Measurements from ENCODE around the gene FERMT1.
"Not testable (repeated sequence)": the region's sequence is repeated elsewhere in the genome, so short reads cannot be mapped to it uniquely, and the experiment has no call there.

Gene FERMT1

DNA sequence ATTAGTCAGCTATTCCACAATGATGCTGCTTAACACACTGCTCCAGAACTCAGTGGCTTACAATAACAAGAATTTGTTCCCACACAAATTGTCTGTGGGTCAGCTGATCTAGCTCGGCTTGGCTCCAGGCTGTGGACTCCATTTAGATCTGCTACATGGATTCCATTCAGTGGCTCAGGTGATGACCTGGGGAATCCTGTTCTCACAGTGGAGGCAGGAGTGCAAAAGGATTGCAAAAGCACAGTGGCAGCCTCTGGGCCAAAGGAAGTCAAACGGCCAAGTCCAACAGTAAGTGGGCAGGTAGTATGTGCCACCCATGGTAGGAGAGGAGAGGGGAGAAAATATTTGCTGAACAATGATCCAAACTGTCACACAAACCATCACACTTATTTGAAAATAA is 53.2 kb downstream of the FERMT1 start:
- DNase-seq (ENCODE audit: low spot score), result no peak

DNA sequence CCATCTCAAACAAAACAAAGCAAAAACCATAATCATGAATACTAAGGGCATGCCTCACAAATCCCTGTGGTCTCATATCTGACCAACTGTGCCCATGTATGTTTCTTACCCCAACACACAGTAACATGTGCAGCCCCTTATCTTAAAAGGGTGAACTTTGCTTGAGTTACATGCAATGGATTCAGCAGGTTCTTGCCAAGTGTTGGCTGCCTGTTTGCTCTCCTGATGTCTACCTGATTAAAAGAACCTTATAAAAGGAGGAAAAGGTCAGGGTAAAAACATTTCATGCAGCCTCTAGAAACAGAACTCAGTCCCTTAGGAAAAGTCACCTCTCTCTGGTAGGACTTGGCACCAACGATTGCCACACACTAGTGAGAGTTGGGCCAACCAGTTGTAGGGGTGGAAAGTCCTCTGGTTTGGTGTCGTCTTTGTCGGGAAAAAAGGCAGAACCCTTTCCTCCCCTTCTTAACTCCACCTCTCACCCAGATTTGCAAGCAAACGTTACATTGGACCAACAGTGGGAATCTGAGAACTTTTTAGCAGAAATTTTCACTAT is 55.0 kb downstream of the FERMT1 start:
- no peak for DNase-seq (ENCODE audit: low spot score)

DNA sequence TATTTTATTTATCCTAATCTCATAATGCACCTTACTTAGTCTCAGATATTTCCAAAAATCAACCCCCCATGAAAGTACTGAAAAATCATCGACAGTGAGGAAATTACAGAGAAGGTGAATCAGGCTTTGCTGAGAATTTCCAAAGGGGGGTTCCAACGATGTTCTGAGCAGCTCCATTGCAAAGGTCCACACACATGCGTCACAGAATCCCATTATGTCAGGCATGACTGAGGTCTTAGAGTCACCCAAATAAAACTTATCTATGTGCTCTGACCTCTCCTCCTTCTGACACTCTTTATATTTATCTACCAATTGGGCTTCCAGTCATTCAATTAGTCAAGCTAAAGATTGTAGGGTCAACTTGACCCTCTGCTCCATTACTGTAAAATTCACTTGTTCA is 56.2 kb downstream of the FERMT1 start:
- DNase-seq (ENCODE audit: low spot score), result no peak

DNA sequence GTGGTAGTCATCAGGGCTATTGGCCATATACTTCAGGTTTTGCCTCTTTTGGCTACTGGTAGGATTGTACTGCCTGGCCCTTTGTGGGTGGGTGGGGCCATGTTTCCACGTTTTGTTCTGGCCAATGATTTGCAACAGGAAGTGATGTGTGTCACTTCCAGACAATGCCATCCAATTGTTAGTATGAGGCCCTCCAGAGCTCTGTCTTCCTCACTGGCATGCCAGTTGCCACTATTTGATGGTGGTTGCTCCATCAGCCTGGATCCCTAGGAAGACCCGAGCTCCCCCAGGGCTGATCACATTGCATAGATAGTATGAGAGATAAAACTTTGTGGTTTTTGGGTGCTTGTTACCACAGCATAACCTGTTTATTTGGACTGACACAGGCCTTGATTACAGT is 61.3 kb downstream of the FERMT1 start:
- no peak for DNase-seq (ENCODE audit: low spot score)

DNA sequence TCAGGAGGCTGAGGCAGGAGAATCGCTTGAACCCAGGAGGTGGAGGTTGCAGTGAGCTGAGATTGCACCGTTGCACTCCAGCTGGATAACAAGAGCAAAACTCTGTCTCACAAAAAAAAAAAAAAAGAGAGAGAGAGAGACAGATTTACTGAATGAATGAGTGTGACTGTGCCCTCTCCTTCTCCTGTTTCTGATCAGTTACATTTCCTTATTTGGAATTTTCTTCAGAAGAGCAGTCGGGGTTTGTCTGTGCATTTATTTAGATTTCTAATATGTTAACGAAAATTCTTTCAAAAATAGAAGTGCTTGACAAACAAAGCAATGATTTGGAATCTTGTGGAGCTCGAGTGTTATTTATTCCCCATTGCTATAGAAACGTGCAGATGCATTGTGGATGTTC is 62.6 kb downstream of the FERMT1 start:
- DNase-seq (ENCODE audit: low spot score), result no peak

DNA sequence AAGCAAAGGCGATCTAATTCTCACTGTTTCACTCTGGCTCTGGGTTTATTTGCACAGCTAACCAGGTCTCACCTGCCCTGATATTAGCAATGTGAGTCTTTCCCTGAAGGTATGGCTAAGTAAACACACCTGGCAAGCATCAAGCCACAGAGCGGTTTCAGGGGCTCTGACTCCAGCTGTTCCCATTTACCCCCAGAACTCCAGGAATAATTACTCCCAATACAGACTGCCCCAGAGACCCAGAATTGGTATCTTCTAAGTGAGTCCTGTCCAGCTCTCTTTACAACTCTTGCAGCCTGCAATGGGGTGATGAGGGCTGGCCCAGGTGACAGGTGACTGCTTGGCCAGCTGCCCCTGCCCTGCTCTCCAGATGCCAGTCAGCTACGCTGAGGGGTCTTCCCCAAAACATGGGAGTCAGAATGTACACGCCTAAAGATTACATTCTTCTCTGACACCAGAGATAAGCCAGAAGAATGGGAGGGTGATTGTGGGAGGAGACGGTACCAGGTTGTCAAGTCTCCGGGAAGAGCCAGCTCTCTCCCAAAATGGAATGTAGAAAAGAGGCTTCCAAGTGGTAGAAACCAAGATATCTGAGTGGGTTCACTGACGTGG is 64.0 kb downstream of the FERMT1 start:
- no peak for DNase-seq (ENCODE audit: low spot score)

GRCh38 chr20:6057691-6058090 is 65.1 kb downstream of the FERMT1 start:
- no peak for DNase-seq (ENCODE audit: low spot score)

- DNase-seq (ENCODE audit: low spot score), result no peak
These were observed 65.7 kb downstream of the FERMT1 start for GRCh38 chr20:6057139-6057538.

GRCh38 chr20:6055981-6056569 is 66.8 kb downstream of the FERMT1 start:
- no peak for DNase-seq (ENCODE audit: low spot score)

DNA sequence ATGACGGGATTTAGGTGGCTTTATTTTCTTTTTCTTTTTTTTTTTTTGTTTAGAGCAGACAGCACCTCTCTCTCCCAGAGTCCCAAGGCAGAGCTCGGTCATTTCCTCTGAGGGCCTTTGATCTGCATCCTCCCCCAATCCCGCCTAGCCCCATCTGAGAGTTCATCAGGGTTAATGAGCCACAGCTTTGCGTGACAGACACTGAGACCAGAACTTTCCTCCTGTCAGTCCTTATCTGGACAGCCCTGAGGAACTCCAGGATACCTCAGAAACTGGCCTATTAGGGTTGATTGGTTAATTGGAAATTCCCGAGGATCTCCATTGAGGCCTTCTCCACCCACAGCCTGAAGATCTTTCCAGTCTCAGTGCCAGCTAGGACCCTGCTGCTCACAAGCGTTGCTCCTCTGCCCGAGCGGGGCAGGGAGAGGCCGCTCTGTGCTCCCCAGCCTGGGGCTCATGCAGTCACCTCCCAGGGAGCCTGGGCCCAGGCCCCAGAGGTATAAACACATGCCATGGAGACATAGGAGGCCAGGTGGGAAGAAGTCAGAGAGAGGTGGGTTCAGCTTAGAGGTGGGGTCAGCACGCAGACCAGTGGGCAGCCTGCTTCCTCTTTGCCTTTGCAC is 67.6 kb downstream of the FERMT1 start:
- DNase-seq (ENCODE audit: low spot score), result no peak

DNA sequence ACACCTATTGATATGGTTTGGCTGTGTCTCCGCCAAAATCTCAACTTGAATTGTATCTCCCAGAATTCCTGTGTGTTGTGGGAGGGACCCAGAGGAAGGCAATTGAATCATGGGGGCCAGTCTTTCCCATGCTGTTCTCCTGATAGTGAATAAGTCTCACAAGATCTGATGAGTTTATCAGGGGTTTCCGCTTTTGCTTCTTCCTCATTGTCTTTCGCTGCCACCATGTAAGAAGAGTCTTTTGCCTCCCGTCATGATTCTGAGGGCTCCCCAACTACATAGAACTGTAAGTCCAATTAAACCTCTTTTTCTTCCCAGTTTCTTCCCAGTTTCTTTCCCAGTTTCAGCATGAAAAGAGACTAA is 68.2 kb downstream of the FERMT1 start:
- not testable (repeated sequence) for DNase-seq (ENCODE audit: low spot score)

DNA sequence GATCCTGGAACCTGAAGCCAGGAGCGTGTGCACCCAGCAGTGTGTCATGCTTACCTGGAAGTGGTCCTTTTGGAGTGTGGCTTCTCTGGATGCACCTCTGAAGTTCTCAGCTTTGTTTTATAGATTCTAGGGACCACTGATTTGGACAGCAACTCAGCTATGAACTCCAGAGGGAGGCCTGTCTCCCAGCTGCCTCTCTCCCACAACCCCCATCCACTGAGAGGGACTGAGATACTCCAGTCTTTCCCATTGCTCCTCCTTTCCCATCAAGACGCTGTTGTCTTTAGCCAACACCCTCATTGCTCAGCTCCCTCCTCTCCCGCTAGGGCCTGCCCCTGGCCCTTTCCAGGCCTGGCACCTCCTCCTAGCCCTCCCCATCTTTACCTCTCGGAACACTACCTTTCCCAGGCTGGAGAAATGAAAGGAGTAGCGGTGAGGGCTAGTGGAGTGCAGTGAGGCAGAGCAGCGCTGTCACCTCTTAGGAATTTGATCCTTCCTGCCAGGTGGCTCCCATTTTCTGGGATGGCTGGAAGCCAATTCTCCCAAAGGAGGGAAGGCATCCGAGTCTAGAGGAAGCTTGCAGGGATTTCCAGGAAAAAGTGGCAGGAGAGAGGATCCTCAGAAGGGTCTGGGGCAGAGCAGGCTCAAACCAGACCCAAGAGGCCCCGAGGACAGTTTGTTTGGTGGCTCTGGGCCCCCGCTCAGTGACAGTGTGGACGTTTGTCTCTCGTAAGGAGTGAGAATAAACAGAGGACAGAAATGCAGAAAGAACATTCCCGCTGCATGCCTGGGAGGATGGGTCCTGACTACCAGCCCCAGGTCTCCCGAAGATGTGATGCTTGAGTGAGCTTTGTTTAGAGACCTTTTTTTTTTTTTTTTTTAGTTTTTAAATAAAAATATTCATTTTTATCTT is 68.8 kb downstream of the FERMT1 start, which contains the start of gene LRRN4:
LRRN4 (minus strand) TSS at position 285 of the 913 bp plus-strand sequence. CDS start 1,261 bp downstream, outside the sequence.
- DNase-seq (ENCODE audit: low spot score), result peak; percentile 27

DNA sequence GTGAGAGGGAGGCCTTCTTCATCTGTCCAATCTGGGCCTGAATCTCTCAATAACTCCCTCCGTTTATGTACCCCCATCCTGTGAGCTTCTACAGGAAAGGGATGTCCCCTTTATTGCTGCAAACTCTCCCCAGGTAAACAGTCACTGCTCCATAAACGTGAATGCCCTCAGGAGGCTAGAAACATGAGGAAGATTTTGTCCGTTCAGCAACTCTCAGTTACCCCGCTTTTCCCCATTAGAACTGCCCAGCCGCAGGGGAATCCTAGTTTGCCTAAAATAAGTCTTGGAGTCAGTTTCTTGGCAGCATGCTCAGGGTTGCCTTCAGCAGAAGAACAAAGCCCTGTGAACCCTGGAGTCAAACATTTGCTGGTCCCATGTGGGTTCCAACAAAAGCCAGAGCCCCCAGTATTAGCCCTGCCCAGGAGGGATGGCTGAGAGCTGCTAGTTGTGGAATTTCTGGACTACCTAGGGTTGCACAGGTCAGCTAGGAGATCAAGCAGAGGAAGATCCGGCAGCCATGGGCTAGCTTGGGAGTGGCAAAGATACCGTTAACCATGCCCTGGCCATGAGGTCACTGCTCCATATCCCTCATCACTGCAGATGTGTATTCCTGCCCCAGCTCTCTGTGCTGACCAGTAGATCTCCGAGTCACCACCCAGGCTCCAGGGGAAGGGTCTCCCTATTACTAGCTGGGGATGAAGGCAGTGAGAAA is 69.6 kb downstream of the FERMT1 start:
- DNase-seq (ENCODE audit: low spot score), result no peak

DNA sequence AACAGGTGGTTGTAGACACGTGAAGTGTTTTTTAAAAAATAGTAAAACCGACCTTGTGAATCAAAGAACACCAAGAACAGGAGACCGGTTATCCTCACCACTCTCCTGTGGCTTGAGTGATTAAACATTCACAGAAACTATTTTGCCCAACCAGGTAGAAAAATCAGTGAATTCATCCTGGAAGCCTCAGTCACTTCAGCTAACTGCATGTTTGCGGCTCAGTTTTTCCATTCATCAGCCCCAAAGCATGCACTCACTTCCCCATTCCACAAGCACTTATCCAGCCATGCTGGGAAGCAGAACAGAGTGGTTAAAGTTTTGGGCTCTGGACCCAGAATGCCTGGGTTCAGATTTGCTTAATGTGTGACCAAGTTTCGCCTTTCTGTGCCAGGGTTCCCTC is 71.3 kb downstream of the FERMT1 start:
- DNase-seq (ENCODE audit: low spot score), result no peak

GRCh38 chr20:6048391-6048790 is 74.4 kb downstream of the FERMT1 start:
- no peak for DNase-seq (ENCODE audit: low spot score)

- DNase-seq (ENCODE audit: low spot score), result no peak
These were observed 76.4 kb downstream of the FERMT1 start for GRCh38 chr20:6046432-6046831.

DNA sequence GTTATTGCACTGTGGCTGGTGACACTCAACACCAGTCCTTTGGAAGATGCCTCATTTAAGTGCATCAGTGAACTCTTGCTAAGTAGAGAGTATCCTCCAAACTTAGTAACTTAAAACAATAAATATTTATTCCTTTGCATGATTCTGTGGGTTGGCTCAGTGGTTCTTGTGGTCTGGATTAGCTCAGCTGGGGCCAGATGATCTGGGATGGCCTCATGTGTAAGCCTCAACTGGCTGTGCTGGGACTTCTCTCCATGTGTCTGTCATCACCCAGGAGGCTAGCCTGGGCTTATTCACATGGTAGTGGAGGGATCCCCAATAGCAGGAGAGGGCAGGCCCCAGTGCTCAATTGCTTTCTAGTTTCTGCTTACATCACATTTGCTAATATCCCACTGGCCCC is 77.3 kb downstream of the FERMT1 start:
- no peak for DNase-seq (ENCODE audit: low spot score)

DNA sequence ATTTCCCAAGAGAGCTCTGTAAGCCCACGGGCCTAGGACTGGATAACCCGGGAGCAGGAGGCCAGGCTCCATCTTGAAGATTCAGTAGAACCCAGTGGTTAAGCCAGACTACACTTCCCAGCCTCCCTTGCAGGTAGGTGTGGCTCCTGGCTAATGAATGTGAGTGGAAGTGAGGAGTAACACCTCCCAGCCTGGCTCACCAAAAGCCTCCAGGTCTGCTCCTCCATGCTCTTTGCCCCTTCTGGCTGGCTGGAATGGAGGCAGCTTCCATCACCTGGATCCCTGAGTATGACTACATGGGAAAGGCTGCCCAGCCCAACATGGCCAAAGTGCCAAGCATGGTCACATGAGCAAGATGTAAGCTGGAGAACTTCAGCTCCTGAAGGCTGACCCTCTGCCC is 78.7 kb downstream of the FERMT1 start:
- no peak for DNase-seq (ENCODE audit: low spot score)

DNA sequence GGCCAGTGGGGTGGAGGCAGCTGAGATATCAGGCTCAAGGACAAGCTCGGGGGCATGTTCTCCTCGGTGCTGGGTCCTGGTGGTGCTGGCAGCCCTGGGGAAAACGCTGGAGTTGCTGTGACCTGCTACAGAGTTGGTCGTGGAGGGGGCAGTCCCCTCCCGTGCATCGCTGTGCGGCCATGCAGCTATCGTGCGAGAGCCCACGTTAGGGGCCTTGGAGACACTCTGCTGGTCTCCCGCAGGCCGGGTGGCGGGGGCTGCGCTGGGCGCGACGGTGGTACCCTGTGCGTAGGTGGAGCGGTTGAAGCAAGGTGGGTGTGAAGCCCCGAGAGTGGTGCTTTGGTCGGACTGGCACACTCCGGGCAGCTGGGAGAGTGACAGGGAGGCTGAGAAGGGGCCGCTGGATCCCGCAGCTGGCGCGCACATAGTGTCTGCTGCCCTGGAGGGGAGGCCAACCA is 81.0 kb downstream of the FERMT1 start:
- DNase-seq (ENCODE audit: low spot score), result no peak

GRCh38 chr20:6040958-6041807 is 81.6 kb downstream of the FERMT1 start:
- DNase-seq (ENCODE audit: low spot score), result no peak

DNA sequence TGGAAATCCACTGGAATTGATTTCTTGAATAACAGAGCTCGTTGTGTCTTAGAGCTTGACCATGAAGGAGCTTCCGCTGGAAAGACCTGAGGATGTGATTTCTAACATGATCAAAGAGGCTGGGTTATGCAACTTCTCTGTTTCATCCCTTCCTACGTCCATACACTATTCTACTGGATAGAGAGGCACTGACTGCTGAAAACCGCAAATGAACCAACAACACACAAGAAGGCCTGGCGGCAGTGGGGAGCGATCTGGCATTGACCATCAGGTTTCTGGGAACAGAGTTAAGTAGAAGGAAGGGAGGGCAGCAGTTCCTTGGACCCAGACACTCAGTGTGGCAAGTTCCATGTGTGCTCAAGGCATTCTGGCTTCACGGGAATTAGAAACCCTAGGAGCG is 82.3 kb downstream of the FERMT1 start:
- no peak for DNase-seq (ENCODE audit: low spot score)

Data from kidney capillary endothelial cell (primary cell).